ENCODE results near the gene MTERF4.

DNA sequence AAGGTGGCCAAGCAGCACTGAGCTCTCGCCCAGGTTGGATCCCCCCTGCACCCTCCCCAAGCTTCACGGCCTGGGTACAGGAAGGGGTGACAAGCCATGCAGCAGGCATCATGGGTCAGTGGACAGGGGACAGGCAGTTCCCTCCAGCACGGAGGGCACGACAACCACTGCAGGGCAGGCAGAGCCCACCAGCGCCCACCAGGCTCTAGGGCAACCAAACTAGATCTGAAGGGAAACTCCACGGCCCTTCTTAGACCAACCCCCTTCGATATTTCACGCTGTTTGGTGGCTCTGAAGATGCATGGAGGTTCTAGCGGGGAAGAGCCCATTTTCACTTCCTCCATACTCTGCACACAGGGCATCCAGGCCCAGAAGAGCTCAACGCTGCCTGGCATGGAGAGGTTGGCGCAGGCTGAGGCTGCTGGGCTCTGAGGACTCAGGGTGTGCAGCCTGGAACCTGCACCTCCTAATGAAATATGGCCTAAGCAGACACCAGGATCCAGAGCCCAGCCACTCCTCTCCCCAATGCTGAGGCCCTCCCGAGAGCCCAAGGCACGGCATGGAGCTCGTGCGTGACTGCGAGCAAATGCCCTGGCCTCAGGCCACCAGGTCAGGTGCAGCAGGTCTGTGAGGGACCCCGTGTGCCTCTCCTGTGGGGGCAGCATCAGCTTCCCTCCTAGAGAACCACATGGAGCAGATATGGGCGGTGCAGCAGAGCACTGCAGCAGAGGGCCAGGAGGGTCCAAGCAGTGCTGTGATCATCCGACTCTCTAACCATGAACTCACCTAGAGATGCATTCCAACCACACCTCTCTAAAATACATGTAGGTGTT is 8.7 kb upstream of the MTERF4 start:
- no peak for TF ChIP-seq POLR2A (IDR thresholded peaks at IDR 0.05)
- TF ChIP-seq, protein P1, sequence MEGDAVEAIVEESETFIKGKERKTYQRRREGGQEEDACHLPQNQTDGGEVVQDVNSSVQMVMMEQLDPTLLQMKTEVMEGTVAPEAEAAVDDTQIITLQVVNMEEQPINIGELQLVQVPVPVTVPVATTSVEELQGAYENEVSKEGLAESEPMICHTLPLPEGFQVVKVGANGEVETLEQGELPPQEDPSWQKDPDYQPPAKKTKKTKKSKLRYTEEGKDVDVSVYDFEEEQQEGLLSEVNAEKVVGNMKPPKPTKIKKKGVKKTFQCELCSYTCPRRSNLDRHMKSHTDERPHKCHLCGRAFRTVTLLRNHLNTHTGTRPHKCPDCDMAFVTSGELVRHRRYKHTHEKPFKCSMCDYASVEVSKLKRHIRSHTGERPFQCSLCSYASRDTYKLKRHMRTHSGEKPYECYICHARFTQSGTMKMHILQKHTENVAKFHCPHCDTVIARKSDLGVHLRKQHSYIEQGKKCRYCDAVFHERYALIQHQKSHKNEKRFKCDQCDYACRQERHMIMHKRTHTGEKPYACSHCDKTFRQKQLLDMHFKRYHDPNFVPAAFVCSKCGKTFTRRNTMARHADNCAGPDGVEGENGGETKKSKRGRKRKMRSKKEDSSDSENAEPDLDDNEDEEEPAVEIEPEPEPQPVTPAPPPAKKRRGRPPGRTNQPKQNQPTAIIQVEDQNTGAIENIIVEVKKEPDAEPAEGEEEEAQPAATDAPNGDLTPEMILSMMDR (IDR thresholded peaks at IDR 0.05): no peak
- TF ChIP-seq POLR2AphosphoS5 (IDR thresholded peaks at IDR 0.05): no peak
- no peak for TF ChIP-seq EP300 (IDR thresholded peaks at IDR 0.05)
